Measurements from ENCODE around the gene ORM2.

The ORM2 gene

GRCh38 chr9:114350636-114351401 lies 21.1 kb downstream of the ORM2 start:
- no peak for DNase-seq

DNA sequence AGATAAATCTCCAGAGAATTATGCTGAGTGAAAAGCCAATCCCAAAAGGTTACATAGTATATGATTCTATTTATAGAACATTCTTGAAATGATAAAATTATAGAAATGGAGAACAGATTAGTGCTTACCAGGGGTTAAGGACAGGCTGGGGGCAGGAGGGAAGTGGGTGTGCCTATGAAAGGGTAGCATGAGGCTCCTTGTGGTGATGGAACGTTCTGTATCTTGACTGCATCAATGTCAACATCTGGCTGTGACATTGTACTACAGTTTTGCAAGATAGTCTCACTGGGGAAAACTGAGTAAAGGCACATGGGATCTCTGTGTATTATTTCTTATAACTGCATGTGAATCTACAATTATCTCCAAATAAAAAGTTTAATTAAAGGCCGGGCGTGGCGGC lies 22.3 kb downstream of the ORM2 start:
- no peak for DNase-seq

DNA sequence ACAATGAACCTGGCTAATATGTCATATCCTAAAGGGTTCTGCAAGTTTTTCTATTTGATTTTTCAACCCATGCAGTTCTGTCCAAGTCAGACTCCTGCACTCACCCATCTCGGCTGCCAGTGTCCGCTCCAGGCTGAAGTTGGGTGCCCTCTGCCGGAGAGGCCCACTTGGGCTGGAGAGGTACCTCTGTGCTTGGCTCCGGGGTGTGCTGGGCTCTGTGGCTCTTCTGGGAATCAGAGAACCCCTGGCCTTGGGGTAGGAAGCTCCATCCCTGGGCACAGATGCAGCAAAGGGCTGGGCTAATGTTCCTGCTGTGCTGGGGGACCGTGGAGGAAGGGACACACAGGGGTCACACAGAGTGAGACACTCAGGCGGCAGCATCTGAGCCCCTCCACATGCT lies 26.2 kb downstream of the ORM2 start:
- no peak for DNase-seq

- DNase-seq = no peak
Observed at GRCh38 chr9:114356792-114357191, 27.1 kb downstream of the ORM2 start.

- DNase-seq = no peak
Observed at GRCh38 chr9:114357360-114357759, 27.7 kb downstream of the ORM2 start.

DNA sequence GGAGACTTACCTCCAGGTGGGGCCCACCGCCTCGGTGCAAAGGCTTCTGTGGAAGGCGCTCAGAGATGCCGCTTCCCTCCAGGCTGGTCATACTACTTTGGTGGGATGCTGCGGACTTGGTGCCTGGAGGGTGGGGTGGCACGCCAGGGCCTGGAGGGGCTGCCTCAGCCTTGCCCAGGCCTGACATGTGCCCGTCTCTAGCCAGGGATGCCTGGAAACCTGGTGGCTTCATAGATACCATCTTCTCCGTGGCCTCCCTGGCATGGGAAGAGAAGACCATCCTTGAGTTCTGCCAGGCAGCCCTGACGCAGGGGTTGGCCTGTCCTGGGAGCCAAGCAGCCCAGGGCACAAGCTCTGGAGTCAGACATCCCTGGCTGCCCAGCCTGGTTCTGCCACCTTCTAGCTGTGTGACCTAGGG lies 28.3 kb downstream of the ORM2 start:
- DNase-seq = no peak

DNA sequence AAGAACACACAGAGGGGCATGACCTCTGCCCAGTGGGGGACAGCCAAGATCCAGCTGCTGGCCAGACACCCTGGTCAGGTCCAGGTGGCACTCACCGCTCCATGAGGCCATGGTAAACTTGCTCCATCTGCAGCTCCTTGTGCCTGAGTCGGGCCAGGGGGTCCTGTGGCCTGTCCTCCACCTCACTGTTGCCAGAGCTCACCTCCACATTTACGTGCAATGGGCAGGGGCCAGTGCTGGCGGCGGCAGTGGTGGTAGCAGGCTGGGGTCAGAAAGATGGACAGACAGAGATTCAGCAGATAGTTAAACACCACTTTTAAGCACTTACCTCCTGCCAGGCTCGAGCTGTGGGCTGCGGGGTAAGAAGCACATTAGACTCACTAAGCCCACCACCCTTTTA lies 30.1 kb downstream of the ORM2 start:
- no peak for DNase-seq

GRCh38 chr9:114361542-114361941 lies 31.9 kb downstream of the ORM2 start:
- DNase-seq = no peak

DNA sequence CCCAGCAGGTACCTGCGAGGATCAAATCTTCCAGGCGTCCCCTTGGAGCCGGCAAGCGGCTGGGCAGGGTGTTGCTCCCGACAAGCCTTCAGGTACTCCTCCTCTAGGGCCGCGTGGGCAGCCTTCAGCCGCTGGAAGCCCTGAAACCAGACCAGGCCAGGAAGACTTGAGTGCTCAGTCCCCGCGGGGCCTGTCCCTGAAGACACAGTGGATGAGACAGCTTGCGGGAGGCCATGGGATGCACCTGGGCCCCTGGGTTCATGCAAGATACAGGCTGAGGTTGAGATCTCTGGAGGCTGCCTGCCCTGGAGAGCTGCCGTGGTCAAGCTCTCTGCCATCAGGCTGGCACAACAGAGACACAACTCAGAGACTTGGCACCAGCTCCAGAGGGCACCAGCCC lies 32.7 kb downstream of the ORM2 start:
- no peak for DNase-seq

GRCh38 chr9:114363424-114363823 lies 33.8 kb downstream of the ORM2 start:
- no peak for DNase-seq

GRCh38 chr9:114364134-114365041 lies 34.7 kb downstream of the ORM2 start:
- no peak for DNase-seq

- DNase-seq = no peak
Observed at GRCh38 chr9:114365194-114365593, 35.5 kb downstream of the ORM2 start.

- peak; percentile 23 for DNase-seq
Observed at GRCh38 chr9:114366334-114367128, 36.9 kb downstream of the ORM2 start.

DNA sequence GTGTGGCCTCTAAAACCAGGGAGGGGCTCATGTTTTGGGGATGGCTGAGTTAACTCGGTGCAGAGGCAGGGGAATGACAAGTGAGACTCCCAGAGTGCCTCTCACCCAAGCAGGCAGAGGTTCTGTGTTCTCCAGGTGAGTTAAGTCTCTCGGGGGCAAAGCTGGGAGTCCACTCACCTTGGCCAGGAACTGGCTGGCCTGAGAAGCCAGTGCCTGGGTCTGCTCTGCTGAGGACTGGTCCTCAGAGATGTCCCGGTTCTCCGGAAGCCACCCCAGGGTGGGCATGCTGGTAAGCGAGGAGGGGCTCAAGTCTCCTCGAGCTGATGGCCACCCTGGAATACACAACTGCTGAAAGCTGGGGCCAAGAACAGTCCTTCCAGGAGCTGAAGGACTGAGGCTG lies 37.7 kb downstream of the ORM2 start:
- DNase-seq = no peak

- no peak for DNase-seq
Observed at GRCh38 chr9:114367772-114368569, 38.3 kb downstream of the ORM2 start.

- no peak for DNase-seq
Observed at GRCh38 chr9:114369216-114370130, 39.8 kb downstream of the ORM2 start.

DNA sequence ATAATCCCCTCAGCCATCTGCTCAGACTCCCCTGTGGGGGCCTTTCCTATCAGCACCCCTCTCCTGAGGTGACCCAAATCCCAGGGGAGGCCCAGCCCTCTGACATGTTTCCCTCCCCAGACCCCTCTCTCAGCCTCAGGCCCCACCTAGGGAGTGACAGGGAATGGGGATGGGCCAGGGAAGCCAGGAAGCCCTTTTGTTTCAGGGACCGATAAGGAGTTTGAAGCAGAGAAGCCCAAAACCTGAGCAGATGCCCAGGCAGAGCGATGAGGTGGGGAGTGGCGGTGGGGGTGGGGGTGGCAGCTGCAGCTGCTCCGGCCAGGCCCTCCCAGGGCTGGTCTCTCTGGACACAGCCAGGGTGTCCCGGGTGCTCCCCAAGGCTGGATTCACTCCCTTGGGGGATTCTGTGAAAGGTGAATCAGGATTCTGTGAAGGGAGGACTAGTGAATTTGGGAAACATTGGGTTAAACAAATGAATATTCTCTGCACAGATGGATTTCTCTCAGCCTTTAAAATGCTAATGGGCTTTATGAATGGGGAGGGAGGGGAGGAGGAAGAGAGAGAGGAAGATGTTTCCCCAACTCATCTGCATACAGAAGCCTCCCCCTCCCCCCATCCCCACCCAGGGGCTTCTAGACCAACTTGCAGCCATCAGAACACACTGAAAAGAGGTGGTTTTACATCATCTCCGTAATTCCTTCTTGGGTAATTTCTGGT lies 40.7 kb downstream of the ORM2 start:
- no peak for DNase-seq

GRCh38 chr9:114370968-114371320 lies 41.3 kb downstream of the ORM2 start:
- DNase-seq = no peak

GRCh38 chr9:114371343-114371944 lies 41.8 kb downstream of the ORM2 start:
- DNase-seq = no peak

Data from amniotic stem cell (primary cell).